Left ventricle myocardium inferior (tissue), 1 donor: ENCODE measurements around the gene PLEKHA7. TPM values are rescaled to one million over a fixed set of nuclear protein-coding genes. Genes with fewer than 3 reads are reported as not detected.

Experiments used
- DNase-seq: peaks from one replicate; pipeline ENCODE4 v3.0.0-alpha.2; 2020
- H3K27ac ChIP-seq: fragments of 200-600 bp; replicated peaks from 2 replicates; pipeline ENCODE4 v1.8.0; 2021
- H3K27me3 ChIP-seq: fragments of 200-600 bp; 2 replicates; pipeline ENCODE4 v1.8.0; 2021; ENCODE audit warnings: low read depth
- H3K36me3 ChIP-seq: fragments of 200-600 bp; 2 replicates; pipeline ENCODE4 v1.8.0; 2021
- H3K4me1 ChIP-seq: fragments of 200-600 bp; 2 replicates; pipeline ENCODE4 v1.8.0; 2021
- H3K4me3 ChIP-seq: fragments of 200-600 bp; 2 replicates; pipeline ENCODE4 v1.8.0; 2021; ENCODE audit warnings: mild to moderate bottlenecking, moderate library complexity
- H3K9me3 ChIP-seq: fragments of 200-600 bp; replicated peaks from 2 replicates; pipeline ENCODE4 v1.8.0; 2021
- CTCF ChIP-seq: fragments of 200-600 bp; IDR thresholded peaks from 2 replicates; pipeline ENCODE4 v1.8.0; 2021; ENCODE audit warnings: antibody characterized with exemption, mild to moderate bottlenecking, borderline replicate concordance
- intact Hi-C: fragments of 100-400 bp; cut with micrococcal nuclease; formaldehyde crosslinking; loops from one replicate; pipeline ENCODE4 v1.11.0; 2022
- total RNA-seq: library from RNA; stranded (reverse); fragmentation: NEBNext Ultra II Directional; extraction: Animal tissue kit (Norgen Biotek cat#: 25700); gene quantifications from one replicate; pipeline ENCODE4 v1.2.1, GENCODE V29; 2021
- donor health status: DM: no; HTN: yes; CAD: no; lungs with severe emphysema.

The PLEKHA7 gene
- total RNA-seq, 1 donor from 2014 or later: 33.2 TPM

GRCh38 chr11:17019232-17019631, 5.0 kb upstream of the PLEKHA7 start:
- H3K27me3 ChIP-seq: peaks cover 11% of the 10 kb centered on the region
- DNase-seq: no peak
- no peak overlapping the region for H3K27ac ChIP-seq
- H3K4me3 ChIP-seq: no peak overlapping the region
- H3K9me3 ChIP-seq: no peaks in the 10 kb centered on the region
- TF ChIP-seq CTCF: no peak
- H3K36me3 ChIP-seq: no peaks in the 10 kb centered on the region
- intact Hi-C loops: loop anchor here (10.0 kb wide), 1 partner anchor 46 kb away; no protein-coding TSS in a partner anchor
- peaks cover 6% of the 10 kb centered on the region for H3K4me1 ChIP-seq

- H3K4me3 ChIP-seq: no peak overlapping the region
- peak; percentile 24 for DNase-seq
- H3K36me3 ChIP-seq: no peaks in the 10 kb centered on the region
- H3K27me3 ChIP-seq: peaks cover 21% of the 10 kb centered on the region
- H3K27ac ChIP-seq: no peak overlapping the region
- TF ChIP-seq CTCF: no peak
- no peaks in the 10 kb centered on the region for H3K9me3 ChIP-seq
- H3K4me1 ChIP-seq: peaks cover 20% of the 10 kb centered on the region
- intact Hi-C loops: loop anchor here (10.0 kb wide), 1 partner anchor 49 kb away; no protein-coding TSS in a partner anchor
Observed at GRCh38 chr11:17015627-17016126, 1.5 kb upstream of the PLEKHA7 start.

GRCh38 chr11:17014833-17015626, 816 bp upstream of the PLEKHA7 start:
- intact Hi-C loops: loop anchor here (10.0 kb wide), 1 partner anchor 50 kb away; no protein-coding TSS in a partner anchor
- peaks cover 20% of the 10 kb centered on the region for H3K4me1 ChIP-seq
- H3K27ac ChIP-seq: no peak overlapping the region
- no peaks in the 10 kb centered on the region for H3K9me3 ChIP-seq
- H3K4me3 ChIP-seq: peak overlapping the region; percentile 87
- peak; percentile 57 for TF ChIP-seq CTCF
- no peaks in the 10 kb centered on the region for H3K36me3 ChIP-seq
- DNase-seq: no peak
- peaks cover 21% of the 10 kb centered on the region for H3K27me3 ChIP-seq

GRCh38 chr11:17013548-17014320, 480 bp downstream of the PLEKHA7 start:
- H3K4me1 ChIP-seq: peaks cover 20% of the 10 kb centered on the region
- intact Hi-C loops: loop anchor here (10.0 kb wide), 1 partner anchor 51 kb away; no protein-coding TSS in a partner anchor
- peaks cover 21% of the 10 kb centered on the region for H3K27me3 ChIP-seq
- peak overlapping the region; percentile 87 for H3K4me3 ChIP-seq
- H3K36me3 ChIP-seq: no peaks in the 10 kb centered on the region
- peak overlapping the region; percentile 60 for H3K27ac ChIP-seq
- DNase-seq: no peak
- H3K9me3 ChIP-seq: no peaks in the 10 kb centered on the region
- no peak for TF ChIP-seq CTCF
